NB4 (cell line): Measurements from ENCODE around the gene KMT2B.

Experiments
- DNase-seq: peaks from one replicate; pipeline ENCODE4 v3.0.0; 2010; ENCODE audit warnings: low read depth
- H3K4me3 ChIP-seq: one replicate; pipeline ENCODE4 v1.5.1; 2011; ENCODE audit warnings: mild to moderate bottlenecking, low read depth, low read length, moderate library complexity
- MYC ChIP-seq: IDR thresholded peaks from 2 replicates; pipeline ENCODE4 v1.6.1; 2011; ENCODE audit warnings: low read depth, low read length
- POLR2A ChIP-seq: IDR thresholded peaks from 2 replicates; pipeline ENCODE4 v1.6.1; 2011; ENCODE audit warnings: mild to moderate bottlenecking; ENCODE audit not compliant: insufficient read length; ENCODE audit errors: extremely low read depth
- TF ChIP-seq, protein P1 (sequence below): IDR thresholded peaks from one replicate; pipeline ENCODE4 v1.5.1; 2012; ENCODE audit warnings: low read depth, low read length
- TF ChIP-seq, protein P2 (sequence below): IDR thresholded peaks from 2 replicates; pipeline ENCODE4 v1.6.1; 2011; ENCODE audit warnings: low read depth, low read length

The KMT2B gene

DNA sequence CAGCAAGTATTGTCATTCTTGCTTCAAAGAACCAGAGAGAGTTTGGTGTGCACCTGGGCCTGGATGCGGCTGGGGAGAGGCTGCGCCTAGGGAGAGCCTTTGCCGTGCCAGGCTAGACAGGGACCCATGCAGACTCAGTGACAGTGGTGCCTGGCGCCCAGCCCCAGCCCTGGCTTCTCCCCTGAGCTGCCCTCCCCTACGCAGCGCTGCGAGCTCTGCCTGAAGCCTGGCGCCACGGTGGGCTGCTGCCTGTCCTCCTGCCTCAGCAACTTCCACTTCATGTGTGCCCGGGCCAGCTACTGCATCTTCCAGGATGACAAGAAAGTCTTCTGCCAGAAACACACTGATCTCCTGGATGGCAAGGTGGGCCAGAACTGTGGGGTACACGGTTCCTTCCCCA is 12.0 kb downstream of the KMT2B start:
- TF ChIP-seq, protein P1, sequence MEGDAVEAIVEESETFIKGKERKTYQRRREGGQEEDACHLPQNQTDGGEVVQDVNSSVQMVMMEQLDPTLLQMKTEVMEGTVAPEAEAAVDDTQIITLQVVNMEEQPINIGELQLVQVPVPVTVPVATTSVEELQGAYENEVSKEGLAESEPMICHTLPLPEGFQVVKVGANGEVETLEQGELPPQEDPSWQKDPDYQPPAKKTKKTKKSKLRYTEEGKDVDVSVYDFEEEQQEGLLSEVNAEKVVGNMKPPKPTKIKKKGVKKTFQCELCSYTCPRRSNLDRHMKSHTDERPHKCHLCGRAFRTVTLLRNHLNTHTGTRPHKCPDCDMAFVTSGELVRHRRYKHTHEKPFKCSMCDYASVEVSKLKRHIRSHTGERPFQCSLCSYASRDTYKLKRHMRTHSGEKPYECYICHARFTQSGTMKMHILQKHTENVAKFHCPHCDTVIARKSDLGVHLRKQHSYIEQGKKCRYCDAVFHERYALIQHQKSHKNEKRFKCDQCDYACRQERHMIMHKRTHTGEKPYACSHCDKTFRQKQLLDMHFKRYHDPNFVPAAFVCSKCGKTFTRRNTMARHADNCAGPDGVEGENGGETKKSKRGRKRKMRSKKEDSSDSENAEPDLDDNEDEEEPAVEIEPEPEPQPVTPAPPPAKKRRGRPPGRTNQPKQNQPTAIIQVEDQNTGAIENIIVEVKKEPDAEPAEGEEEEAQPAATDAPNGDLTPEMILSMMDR = no peak
- no peak for TF ChIP-seq MYC
- TF ChIP-seq, protein P2, sequence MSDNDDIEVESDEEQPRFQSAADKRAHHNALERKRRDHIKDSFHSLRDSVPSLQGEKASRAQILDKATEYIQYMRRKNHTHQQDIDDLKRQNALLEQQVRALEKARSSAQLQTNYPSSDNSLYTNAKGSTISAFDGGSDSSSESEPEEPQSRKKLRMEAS = no peak
- no peak for TF ChIP-seq POLR2A
- DNase-seq = no peak
- H3K4me3 ChIP-seq = no peak overlapping the region

DNA sequence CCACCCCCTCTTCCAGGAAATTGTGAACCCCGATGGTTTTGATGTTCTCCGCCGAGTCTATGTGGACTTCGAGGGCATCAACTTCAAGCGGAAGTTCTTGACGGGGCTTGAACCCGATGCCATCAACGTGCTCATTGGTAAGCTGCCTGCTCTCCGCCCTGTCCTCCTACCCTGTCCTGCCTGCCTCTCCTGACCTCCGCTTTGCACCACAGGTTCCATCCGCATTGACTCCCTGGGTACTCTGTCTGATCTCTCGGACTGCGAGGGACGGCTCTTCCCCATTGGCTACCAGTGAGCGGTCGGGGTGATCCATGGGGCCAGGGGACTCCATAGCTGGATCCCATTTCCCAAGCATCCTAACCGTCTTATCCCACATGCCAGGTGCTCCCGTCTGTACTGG is 12.5 kb downstream of the KMT2B start:
- no peak overlapping the region for H3K4me3 ChIP-seq
- DNase-seq = no peak
- TF ChIP-seq, protein P1 = no peak
- TF ChIP-seq MYC (no peak), POLR2A (no peak)
- TF ChIP-seq, protein P2 = no peak

DNA sequence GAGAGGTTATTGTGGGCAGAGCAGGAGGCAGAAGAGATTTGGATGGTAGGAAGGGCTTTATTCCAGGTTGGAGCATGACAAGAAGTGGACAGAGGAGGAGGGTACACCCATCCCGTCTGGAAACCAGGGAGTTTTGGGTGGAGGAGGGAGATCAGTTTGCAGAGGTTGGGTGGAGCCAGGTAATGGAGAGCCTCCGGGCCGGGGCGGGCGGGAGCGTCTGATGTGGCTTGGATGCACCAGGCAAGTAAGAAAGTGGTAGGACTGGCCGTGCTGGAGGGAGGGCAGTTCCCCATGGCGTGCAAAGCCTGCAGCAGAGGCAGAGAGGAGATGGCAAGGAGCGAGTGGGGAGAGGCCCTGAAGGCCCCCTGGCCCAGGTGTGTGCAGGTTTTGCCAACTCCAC is 13.6 kb downstream of the KMT2B start:
- TF ChIP-seq, protein P1 = no peak
- TF ChIP-seq, protein P2 = no peak
- TF ChIP-seq MYC = no peak
- no peak for TF ChIP-seq POLR2A
- DNase-seq = no peak
- no peak overlapping the region for H3K4me3 ChIP-seq

DNA sequence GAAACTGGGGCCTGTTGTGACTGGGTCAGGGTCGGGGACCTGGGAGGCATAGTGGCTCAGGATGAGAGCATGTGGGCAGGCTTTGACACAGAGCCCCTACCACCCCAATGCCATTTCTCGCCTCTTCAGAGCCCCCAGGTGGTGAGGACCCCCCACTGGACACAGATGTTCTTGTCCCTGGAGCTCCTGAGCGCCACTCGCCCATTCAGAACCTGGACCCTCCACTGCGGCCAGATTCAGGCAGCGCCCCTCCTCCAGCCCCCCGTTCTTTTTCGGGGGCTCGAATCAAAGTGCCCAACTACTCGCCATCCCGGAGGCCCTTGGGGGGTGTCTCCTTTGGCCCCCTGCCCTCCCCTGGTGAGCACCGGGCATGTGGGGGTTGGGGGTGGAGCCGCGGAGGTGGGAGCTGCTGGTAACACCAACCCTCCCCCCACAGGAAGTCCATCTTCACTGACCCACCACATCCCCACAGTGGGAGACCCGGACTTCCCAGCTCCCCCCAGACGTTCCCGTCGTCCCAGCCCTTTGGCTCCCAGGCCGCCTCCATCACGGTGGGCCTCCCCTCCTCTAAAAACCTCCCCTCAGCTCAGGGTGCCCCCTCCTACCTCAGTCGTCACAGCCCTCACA is 14.1 kb downstream of the KMT2B start:
- TF ChIP-seq, protein P1 = no peak
- TF ChIP-seq POLR2A (no peak), MYC (no peak)
- TF ChIP-seq, protein P2 = no peak
- no peak overlapping the region for H3K4me3 ChIP-seq
- DNase-seq = no peak

DNA sequence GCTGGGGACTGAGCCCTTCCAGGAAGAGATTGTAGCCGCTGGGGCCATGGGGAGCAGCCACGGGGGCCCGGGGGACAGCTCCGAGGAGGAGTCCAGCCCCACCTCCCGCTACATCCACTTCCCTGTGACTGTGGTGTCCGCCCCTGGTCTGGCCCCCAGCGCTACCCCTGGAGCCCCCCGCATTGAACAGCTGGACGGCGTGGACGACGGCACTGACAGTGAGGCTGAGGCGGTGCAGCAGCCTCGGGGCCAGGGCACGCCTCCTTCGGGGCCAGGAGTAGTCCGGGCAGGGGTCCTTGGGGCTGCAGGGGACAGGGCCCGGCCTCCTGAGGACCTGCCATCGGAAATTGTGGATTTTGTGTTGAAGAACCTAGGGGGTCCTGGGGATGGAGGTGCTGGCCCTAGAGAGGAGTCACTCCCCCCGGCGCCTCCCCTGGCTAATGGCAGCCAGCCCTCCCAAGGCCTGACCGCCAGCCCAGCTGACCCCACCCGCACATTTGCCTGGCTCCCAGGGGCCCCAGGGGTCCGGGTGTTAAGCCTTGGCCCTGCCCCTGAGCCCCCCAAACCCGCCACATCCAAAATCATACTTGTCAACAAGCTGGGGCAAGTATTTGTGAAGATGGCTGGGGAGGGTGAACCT is 14.9 kb downstream of the KMT2B start:
- no peak overlapping the region for H3K4me3 ChIP-seq
- DNase-seq = no peak
- TF ChIP-seq, protein P2 = no peak
- TF ChIP-seq, protein P1 = no peak
- TF ChIP-seq POLR2A (no peak), MYC (no peak)
